ENCODE results near the gene CYP27A1. TPM values are rescaled to one million over a fixed set of nuclear protein-coding genes. Genes with fewer than 3 reads are reported as not detected.

CYP27A1 gene
- polyA plus RNA-seq, 2 of the 4 experiments (the other 2 are of a cell fraction), result 0.13 to 0.14 TPM

DNA sequence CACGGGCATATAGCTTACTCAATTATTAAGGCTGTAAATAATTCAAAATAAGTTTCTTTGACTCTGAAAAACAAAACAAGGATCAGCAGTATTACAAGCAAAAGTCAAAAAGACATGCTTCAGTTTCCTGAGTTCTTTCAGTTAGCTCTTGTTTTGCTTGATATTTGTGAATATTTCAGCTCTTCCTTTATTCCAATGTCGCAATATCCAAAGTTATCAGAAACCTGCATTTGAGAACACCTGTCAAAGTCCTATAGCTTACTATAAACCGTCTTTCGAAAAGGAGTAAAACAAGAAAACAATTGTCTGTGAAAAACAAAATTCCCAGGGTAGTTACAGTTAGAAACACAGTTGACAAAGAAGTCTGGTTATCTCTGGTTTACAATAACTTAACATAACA is 14.7 kb downstream of the CYP27A1 start:
- no peak overlapping the region for H3K27ac ChIP-seq
- no peak for FAIRE-seq
- POLR2A ChIA-PET, result no interaction called here
- H3K4me1 ChIP-seq, result no peaks in the 10 kb centered on the region
- ATAC-seq, result no peak
- H3K9me3 ChIP-seq, result no peaks in the 10 kb centered on the region
- DNase-seq (ENCODE audit: low read depth in 1 of 2, low spot score in 1 of 2), result no peak
- CTCF ChIA-PET, result interaction anchor here (0.7 kb wide), 1 partner anchor 51 kb away, joined by 3 read pairs; no protein-coding TSS in a partner anchor
- WGBS (ENCODE audit: missing lambda C conversion rate), result 76% methylated on average over 4 of the region's 4 CpGs
- TF ChIP-seq, protein P1, sequence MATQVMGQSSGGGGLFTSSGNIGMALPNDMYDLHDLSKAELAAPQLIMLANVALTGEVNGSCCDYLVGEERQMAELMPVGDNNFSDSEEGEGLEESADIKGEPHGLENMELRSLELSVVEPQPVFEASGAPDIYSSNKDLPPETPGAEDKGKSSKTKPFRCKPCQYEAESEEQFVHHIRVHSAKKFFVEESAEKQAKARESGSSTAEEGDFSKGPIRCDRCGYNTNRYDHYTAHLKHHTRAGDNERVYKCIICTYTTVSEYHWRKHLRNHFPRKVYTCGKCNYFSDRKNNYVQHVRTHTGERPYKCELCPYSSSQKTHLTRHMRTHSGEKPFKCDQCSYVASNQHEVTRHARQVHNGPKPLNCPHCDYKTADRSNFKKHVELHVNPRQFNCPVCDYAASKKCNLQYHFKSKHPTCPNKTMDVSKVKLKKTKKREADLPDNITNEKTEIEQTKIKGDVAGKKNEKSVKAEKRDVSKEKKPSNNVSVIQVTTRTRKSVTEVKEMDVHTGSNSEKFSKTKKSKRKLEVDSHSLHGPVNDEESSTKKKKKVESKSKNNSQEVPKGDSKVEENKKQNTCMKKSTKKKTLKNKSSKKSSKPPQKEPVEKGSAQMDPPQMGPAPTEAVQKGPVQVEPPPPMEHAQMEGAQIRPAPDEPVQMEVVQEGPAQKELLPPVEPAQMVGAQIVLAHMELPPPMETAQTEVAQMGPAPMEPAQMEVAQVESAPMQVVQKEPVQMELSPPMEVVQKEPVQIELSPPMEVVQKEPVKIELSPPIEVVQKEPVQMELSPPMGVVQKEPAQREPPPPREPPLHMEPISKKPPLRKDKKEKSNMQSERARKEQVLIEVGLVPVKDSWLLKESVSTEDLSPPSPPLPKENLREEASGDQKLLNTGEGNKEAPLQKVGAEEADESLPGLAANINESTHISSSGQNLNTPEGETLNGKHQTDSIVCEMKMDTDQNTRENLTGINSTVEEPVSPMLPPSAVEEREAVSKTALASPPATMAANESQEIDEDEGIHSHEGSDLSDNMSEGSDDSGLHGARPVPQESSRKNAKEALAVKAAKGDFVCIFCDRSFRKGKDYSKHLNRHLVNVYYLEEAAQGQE (IDR thresholded peaks at IDR 0.05), result no peak
- no peak for TF ChIP-seq FOXS1 (CRISPR knock-in tag; IDR thresholded peaks at IDR 0.05)
- TF ChIP-seq RNF2 (IDR thresholded peaks at IDR 0.05; ENCODE audit: borderline replicate concordance, low read depth), result no peak
- TF ChIP-seq JUNB (IDR thresholded peaks at IDR 0.05), result no peak
- TF ChIP-seq JUN (IDR thresholded peaks at IDR 0.05), result no peak
- TF ChIP-seq HOXB13 (CRISPR knock-in tag; IDR thresholded peaks at IDR 0.05; ENCODE audit: low read depth), result no peak
- no peak for TF ChIP-seq SREBF2 (IDR thresholded peaks at IDR 0.05)
- no peak for TF ChIP-seq HEYL (CRISPR knock-in tag; IDR thresholded peaks at IDR 0.05)
- TF ChIP-seq E2F6 (IDR thresholded peaks at IDR 0.05; ENCODE audit: borderline replicate concordance, low read depth), result no peak
- no peak for TF ChIP-seq RFX5 (IDR thresholded peaks at IDR 0.05)
- no peak for TF ChIP-seq HOXA7 (CRISPR knock-in tag; IDR thresholded peaks at IDR 0.05)
- TF ChIP-seq, protein P2, sequence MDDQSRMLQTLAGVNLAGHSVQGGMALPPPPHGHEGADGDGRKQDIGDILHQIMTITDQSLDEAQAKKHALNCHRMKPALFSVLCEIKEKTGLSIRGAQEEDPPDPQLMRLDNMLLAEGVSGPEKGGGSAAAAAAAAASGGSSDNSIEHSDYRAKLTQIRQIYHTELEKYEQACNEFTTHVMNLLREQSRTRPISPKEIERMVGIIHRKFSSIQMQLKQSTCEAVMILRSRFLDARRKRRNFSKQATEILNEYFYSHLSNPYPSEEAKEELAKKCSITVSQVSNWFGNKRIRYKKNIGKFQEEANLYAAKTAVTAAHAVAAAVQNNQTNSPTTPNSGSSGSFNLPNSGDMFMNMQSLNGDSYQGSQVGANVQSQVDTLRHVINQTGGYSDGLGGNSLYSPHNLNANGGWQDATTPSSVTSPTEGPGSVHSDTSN (IDR thresholded peaks at IDR 0.05), result no peak
- TF ChIP-seq RCOR1 (IDR thresholded peaks at IDR 0.05; ENCODE audit: low read depth, low read length), result no peak
- TF ChIP-seq MYC (IDR thresholded peaks at IDR 0.05; ENCODE audit: borderline replicate concordance, low read length), result no peak
- no peak for TF ChIP-seq HES2 (IDR thresholded peaks at IDR 0.05)
- TF ChIP-seq TP53 (CRISPR knock-in tag; IDR thresholded peaks at IDR 0.05), result no peak
- no peak for TF ChIP-seq MAX (IDR thresholded peaks at IDR 0.05)
- no peak for TF ChIP-seq CBX8 (IDR thresholded peaks at IDR 0.05)
- TF ChIP-seq, protein P3, sequence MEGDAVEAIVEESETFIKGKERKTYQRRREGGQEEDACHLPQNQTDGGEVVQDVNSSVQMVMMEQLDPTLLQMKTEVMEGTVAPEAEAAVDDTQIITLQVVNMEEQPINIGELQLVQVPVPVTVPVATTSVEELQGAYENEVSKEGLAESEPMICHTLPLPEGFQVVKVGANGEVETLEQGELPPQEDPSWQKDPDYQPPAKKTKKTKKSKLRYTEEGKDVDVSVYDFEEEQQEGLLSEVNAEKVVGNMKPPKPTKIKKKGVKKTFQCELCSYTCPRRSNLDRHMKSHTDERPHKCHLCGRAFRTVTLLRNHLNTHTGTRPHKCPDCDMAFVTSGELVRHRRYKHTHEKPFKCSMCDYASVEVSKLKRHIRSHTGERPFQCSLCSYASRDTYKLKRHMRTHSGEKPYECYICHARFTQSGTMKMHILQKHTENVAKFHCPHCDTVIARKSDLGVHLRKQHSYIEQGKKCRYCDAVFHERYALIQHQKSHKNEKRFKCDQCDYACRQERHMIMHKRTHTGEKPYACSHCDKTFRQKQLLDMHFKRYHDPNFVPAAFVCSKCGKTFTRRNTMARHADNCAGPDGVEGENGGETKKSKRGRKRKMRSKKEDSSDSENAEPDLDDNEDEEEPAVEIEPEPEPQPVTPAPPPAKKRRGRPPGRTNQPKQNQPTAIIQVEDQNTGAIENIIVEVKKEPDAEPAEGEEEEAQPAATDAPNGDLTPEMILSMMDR (IDR thresholded peaks at IDR 0.05), result no peak
- no peak overlapping the region for H3K4me2 ChIP-seq
- no peak overlapping the region for H3K4me3 ChIP-seq
